HS-27A (cell line): ENCODE results near the gene AFF1.
A peak's percentile ranks its signal among the peaks of the same experiment; 100 is the strongest.
"Not testable (repeated sequence)": the region's sequence is repeated elsewhere in the genome, so short reads cannot be mapped to it uniquely, and the experiment has no call there.

Experiments
- DNase-seq: peaks from one replicate; pipeline ENCODE4 v3.0.0-alpha.2; 2012; ENCODE audit warnings: low read depth, missing footprints

AFF1 gene

DNA sequence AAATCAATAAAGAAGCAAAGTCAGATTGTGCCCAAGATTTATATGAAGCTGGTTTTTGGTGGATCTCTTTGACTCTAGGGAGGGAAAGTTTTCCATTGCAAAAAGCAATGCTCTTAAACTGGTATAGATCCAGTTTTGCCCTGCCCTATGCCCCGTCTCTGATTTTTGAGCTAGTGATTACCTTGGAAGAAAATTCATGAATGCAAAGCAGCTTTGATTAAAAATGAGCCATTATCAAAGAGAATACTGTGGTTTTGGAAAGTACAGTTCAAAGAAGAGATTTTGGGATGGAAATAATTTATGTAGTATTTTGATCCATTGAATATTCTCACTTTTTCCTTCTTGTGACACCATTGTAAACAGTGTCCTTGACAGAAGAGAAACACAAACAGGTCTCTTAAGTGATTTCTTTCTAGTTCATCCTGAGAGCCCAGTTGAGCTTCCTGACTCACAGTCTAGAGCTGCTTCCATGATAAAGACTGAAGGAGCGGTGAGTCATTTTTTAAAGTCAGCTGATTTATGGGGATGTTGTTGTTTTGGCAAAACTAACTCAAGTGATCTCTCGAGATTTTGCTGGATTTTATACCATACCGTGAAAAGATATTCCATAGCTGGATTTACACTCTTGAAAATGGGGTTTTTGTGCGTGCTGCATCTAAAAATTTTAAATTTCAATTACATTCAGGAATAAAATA is 76.7 kb downstream of the AFF1 start:
- peak; percentile 39 for DNase-seq

GRCh38 chr4:87012265-87012953 is 77.6 kb downstream of the AFF1 start:
- DNase-seq = no peak

GRCh38 chr4:87012954-87013308 is 78.1 kb downstream of the AFF1 start:
- not testable (repeated sequence) for DNase-seq

- DNase-seq = no peak
Measured at GRCh38 chr4:87014284-87014782, 79.5 kb downstream of the AFF1 start.

GRCh38 chr4:87015416-87015815 is 80.6 kb downstream of the AFF1 start:
- DNase-seq = no peak

DNA sequence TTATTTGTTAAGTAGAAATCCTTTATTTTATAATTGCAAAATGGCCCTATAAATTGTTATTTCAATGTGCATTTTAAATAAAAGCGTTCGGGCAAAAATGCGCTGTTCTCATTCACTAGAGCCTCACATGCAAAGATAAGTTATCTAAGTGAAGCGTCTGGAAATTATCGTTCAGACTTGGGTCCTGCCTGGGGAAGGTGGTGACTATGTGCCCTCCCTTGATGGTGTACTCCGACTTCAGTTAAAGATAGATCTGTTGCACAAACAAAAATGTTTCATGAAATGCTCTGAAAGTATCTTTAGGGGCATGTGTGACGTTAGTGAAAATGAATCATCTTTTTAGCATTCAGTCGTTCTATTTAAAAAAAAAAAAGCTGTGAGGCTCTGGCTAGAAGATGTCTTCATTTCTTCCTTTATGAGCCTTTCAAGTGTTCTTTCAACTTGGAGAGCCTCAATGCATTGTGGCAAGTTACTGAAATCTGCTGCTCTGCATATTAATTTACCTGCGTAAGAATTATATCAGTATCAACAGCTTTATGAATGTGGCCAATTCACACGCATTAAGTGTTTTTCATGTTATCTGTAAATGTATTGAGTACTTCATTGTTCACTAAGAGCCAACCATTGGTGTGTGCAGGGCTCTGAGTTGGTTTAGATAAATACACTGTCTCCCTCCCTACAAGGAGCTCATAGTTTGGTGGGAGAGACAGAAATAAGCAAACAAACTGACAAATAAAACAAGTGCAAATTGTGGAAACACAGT is 83.0 kb downstream of the AFF1 start:
- DNase-seq = no peak

DNA sequence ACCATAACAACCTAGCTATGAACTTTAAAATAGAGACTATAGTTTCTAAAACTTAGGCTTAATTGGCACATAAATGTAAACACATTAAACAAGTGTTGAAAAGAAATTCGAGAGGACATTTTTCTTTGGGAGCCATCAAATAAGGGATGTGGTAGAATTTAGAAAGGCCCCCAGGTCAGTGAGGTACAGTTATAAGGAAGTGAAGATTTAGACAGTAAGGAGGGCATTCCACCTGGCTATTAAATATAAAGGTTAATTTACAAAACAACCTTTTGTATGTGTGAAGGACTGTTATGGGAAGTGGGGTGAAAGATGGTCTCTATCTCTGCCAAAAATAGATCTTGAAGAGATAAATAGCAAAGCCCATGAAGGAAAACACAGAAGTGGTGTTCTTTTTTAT is 83.9 kb downstream of the AFF1 start:
- no peak for DNase-seq

GRCh38 chr4:87019246-87019791 is 84.5 kb downstream of the AFF1 start:
- DNase-seq = no peak

DNA sequence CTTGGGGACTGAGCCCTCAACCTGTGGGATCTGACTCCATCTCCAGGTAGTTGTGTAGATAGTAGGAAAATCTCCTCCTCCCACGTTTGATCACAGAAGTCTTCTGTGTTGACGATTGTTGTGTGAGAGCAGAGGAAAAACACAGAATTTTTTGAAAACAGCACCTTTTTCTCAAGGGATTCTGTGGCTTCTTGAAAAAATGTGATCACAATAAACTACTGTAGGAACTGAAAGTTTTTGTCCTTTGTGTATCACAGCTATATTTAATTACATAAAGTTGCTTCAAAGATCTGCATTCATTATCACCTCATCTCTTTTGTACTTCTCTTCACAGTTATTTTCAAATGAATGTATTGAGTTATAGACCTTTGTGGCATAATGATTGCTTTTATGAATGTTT is 85.1 kb downstream of the AFF1 start:
- DNase-seq = no peak

- DNase-seq = no peak
Measured at GRCh38 chr4:87024201-87024600, 89.4 kb downstream of the AFF1 start.

DNA sequence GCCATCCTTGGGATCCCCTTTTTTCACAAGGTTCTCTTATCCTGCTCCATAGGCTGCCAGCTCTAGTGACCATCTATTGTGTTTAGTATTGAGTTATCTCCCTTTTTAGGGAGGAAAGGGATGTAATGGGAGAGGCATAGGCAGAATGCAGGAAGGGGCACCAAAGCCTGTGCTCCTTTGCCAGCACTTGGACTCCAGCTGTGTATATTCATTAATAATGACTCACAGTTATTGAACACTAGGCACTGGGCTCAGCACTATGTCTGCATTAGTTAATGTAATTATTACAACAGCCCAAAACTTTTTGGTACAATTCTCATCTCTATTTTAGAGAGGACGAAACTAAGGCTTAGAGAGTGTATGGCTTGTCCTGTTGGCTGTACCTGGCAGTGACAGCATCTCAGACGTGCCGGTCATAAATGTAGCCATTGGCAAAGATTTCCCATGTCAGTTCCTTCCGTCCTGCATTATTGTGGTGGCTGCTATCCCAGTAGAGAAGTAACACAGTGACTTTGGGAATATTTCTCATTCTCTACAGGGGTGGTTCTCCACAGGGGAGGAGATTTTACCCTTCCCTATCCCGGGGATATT is 90.3 kb downstream of the AFF1 start:
- no peak for DNase-seq

DNA sequence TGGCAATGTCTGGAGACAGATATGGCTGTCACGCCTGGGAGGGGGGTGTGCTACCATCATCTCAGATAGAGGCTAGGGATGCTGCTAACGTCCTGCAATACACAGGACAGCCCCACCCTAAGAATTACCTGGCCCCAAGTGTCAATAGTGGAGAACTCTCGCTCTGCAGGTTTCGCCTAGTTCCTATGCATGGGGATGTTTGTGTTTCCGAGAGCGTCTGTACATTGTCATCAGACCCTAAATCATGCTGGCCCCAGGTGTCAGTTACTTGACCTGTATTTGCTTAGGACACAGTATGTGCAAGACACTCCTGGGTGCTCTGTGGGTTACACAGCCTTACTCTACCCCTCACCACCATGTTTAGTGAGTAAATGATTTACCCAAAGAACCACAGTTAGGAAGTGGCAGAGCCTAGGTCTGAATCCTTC is 90.8 kb downstream of the AFF1 start:
- DNase-seq = no peak

DNA sequence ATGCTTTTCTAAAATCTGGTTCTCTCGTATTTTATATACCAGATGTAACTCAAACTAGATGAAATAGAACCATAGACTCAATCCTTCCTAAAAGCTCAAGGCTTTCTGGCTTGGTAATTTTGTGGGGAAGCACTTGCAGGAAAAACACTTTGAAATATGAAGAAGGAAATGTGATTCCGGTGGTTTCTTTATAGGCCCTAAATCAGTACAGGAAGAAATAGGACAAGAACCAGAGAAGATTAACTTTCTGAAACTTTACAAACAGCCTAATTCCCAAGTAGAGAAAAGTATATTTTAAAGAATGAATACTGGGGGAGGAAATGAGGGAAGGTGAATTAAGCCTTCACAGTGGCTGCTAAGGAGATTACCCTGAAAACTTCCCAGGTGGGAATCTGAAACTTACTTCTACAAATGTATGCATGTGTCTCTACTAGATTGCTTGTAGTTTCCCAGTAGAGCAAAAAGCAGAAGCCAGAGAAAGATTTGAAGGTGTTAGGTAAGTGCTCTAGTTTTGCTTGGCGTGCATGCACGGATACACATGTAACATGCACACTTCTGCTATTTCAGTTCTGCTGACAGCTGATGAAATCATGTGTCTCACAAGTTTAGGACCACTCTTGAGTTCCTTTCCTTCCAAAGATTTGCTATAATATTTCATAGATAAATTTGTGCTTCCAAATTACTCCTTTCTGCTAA is 92.1 kb downstream of the AFF1 start:
- DNase-seq = no peak

- DNase-seq = no peak
Measured at GRCh38 chr4:87029356-87029755, 94.5 kb downstream of the AFF1 start.

DNA sequence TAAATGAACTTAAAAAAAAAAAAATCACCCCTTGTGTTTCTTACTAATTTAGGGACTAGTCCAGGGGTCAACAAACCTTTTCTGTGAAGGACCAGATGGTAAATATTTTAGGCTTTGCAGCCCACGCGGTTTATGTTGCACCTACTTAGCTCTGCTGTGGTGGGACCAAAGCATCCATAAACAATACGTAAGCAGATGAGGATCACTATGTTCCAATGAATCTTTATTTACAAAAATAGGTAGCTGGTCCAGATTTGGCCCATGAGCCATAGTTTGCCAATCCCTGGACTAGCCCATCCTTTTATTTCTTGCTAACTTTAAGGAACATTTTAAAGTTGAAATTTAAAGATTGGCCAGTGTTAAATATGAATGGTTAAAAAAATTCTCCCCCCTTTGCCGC is 95.3 kb downstream of the AFF1 start:
- DNase-seq = no peak

- no peak for DNase-seq
Measured at GRCh38 chr4:87030755-87031441, 96.1 kb downstream of the AFF1 start.

- no peak for DNase-seq
Measured at GRCh38 chr4:87031920-87032319, 97.1 kb downstream of the AFF1 start.

GRCh38 chr4:87032884-87033533 is 98.2 kb downstream of the AFF1 start:
- DNase-seq = no peak

- DNase-seq = no peak
Measured at GRCh38 chr4:87033902-87034301, 99.1 kb downstream of the AFF1 start.

GRCh38 chr4:87034527-87034926 is 99.7 kb downstream of the AFF1 start:
- no peak for DNase-seq
